ENCODE data around the gene MED26. TPM values are rescaled to one million over a fixed set of nuclear protein-coding genes. Genes with fewer than 3 reads are reported as not detected.

MED26 gene
- total and polyA plus RNA-seq, 9 of the 15 experiments (the other 6 are each of a cell fraction or from before 2014, with no cell fraction given): 0.71 to 15.1 (median 6.2) TPM

GRCh38 chr19:16659832-16660708, 32.1 kb upstream of the MED26 start, which contains the start of gene SMIM7 (continued):
- no peak for TF ChIP-seq DEAF1 (CRISPR knock-in tag; IDR thresholded peaks at IDR 0.05)
- TF ChIP-seq TFE3 (CRISPR knock-in tag; IDR thresholded peaks at IDR 0.05): no peak
- TF ChIP-seq BRD4 (IDR thresholded peaks at IDR 0.05): no peak
- TF ChIP-seq PML (IDR thresholded peaks at IDR 0.05; ENCODE audit: low read length): peak; percentile 93
- TF ChIP-seq MITF (IDR thresholded peaks at IDR 0.05): peak; percentile 61
- TF ChIP-seq KLF13 (tag; IDR thresholded peaks at IDR 0.05; ENCODE audit: borderline replicate concordance, low read depth): 0 out of 2 replicates have a peak, but pooled peaks have one; percentile 12
- peak in 1 of 2 experiments; percentile 71 for TF ChIP-seq AFF1 (IDR thresholded peaks at IDR 0.05; ENCODE audit: low read depth in 1 of 2, partially characterized antibody in 2 of 2)
- no peak for TF ChIP-seq UBTF (IDR thresholded peaks at IDR 0.05; ENCODE audit: borderline replicate concordance in 1 of 2, low read depth in 2 of 2, low read length in 2 of 2)
- TF ChIP-seq NR2F6 (CRISPR knock-in tag; IDR thresholded peaks at IDR 0.05): no peak
- TF ChIP-seq RFX7 (CRISPR knock-in tag; IDR thresholded peaks at IDR 0.05): no peak
- TF ChIP-seq CBX2 (IDR thresholded peaks at IDR 0.05; ENCODE audit: insufficient read depth, low read length, poor library complexity, severe bottlenecking): no peak
- no peak for TF ChIP-seq PHB2 (IDR thresholded peaks at IDR 0.05; ENCODE audit: low read depth)
- no peak for TF ChIP-seq NFE2L1 (tag; IDR thresholded peaks at IDR 0.05; ENCODE audit: borderline replicate concordance, low read depth)
- no peak for TF ChIP-seq PHTF2 (CRISPR knock-in tag; IDR thresholded peaks at IDR 0.05)
- no peak for TF ChIP-seq ZNF239 (CRISPR knock-in tag; IDR thresholded peaks at IDR 0.05)

Data from K562 (cell line).